ENCODE measurements around the gene C2CD4D. TPM values are rescaled to one million over a fixed set of nuclear protein-coding genes. Genes with fewer than 3 reads are reported as not detected.

The C2CD4D gene
- polyA plus RNA-seq, 1 donor from 2014 or later, result not detected

DNA sequence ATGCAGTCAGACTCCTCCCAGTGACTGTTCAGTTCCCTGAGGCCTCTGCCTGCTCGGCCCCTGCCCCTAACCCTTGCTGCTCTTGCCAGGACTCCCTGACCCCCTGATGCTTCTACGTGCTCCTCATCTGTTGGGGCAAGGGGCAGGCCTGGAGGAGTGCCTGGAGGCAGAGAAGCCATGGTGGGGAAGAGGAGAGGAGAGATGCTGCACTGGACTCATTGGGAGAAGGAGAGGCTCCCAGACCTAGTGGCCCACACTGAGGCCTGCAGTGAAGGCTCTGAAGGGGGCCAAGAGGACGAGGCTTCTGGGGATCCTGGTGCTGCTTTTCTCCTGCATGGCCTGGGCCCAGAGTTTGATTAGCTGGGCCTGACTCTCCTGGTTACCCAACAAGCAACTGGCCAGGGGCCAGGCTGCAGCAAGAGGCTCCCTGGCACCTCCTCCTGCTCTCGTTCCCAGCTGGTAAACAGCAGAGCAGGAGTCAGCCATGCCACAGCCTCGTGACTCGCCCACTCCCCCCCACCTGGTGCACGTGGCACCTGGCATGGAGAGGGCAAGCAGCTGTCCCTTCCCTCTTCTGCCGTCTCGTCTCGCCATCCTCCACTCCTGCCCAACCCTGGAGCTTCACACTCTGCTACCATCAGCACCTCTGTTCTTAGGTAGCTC lies 7.2 kb downstream of the C2CD4D start:
- no peaks in the 10 kb centered on the region for H4K20me1 ChIP-seq (ENCODE audit: insufficient read depth)

DNA sequence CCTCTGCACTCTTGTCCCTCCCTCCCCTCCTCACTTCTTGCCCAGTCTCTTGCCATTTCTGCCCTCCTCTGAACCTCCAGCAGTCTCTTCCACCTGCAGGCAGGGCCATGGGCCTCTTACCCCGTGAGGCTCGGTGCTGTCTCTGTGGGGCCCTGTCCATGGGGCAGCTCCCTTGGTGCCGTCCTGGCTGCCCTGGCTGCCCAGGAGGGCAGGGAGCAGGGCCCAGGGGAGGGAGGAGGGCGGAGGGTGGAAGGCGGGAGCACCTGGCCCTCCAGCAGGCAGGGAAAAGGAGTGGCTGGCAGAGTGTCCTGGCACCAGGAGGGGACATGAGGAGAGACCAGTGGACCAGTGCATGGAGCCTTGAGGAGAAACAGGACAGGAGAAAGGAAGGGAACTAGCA lies 8.0 kb downstream of the C2CD4D start, which contains the start of gene RORC:
TSS of gene RORC (minus strand) at position 198 of the 400 bp plus-strand sequence. CDS start at position 160, 38 bp downstream.
- TF ChIP-seq, protein P1, sequence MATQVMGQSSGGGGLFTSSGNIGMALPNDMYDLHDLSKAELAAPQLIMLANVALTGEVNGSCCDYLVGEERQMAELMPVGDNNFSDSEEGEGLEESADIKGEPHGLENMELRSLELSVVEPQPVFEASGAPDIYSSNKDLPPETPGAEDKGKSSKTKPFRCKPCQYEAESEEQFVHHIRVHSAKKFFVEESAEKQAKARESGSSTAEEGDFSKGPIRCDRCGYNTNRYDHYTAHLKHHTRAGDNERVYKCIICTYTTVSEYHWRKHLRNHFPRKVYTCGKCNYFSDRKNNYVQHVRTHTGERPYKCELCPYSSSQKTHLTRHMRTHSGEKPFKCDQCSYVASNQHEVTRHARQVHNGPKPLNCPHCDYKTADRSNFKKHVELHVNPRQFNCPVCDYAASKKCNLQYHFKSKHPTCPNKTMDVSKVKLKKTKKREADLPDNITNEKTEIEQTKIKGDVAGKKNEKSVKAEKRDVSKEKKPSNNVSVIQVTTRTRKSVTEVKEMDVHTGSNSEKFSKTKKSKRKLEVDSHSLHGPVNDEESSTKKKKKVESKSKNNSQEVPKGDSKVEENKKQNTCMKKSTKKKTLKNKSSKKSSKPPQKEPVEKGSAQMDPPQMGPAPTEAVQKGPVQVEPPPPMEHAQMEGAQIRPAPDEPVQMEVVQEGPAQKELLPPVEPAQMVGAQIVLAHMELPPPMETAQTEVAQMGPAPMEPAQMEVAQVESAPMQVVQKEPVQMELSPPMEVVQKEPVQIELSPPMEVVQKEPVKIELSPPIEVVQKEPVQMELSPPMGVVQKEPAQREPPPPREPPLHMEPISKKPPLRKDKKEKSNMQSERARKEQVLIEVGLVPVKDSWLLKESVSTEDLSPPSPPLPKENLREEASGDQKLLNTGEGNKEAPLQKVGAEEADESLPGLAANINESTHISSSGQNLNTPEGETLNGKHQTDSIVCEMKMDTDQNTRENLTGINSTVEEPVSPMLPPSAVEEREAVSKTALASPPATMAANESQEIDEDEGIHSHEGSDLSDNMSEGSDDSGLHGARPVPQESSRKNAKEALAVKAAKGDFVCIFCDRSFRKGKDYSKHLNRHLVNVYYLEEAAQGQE (IDR thresholded peaks at IDR 0.05; ENCODE audit: borderline replicate concordance), result no peak
- TF ChIP-seq MXI1 (conservative IDR thresholded peaks at IDR 0.05; ENCODE audit: poor library complexity, severe bottlenecking), result no peak
- TF ChIP-seq SMC3 (conservative IDR thresholded peaks at IDR 0.05; ENCODE audit: poor library complexity), result no peak
- TF ChIP-seq EP300 (conservative IDR thresholded peaks at IDR 0.05; ENCODE audit: poor library complexity, severe bottlenecking), result no peak
- TF ChIP-seq EZH2 (IDR thresholded peaks at IDR 0.05; ENCODE audit: borderline replicate concordance, insufficient read depth, low read length, poor library complexity, severe bottlenecking), result no peak
- no peak for TF ChIP-seq POLR2AphosphoS5 (IDR thresholded peaks at IDR 0.05)
- no peak for TF ChIP-seq RAD21 (conservative IDR thresholded peaks at IDR 0.05)
- TF ChIP-seq, protein P2, sequence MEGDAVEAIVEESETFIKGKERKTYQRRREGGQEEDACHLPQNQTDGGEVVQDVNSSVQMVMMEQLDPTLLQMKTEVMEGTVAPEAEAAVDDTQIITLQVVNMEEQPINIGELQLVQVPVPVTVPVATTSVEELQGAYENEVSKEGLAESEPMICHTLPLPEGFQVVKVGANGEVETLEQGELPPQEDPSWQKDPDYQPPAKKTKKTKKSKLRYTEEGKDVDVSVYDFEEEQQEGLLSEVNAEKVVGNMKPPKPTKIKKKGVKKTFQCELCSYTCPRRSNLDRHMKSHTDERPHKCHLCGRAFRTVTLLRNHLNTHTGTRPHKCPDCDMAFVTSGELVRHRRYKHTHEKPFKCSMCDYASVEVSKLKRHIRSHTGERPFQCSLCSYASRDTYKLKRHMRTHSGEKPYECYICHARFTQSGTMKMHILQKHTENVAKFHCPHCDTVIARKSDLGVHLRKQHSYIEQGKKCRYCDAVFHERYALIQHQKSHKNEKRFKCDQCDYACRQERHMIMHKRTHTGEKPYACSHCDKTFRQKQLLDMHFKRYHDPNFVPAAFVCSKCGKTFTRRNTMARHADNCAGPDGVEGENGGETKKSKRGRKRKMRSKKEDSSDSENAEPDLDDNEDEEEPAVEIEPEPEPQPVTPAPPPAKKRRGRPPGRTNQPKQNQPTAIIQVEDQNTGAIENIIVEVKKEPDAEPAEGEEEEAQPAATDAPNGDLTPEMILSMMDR (IDR thresholded peaks at IDR 0.05; ENCODE audit: poor library complexity, severe bottlenecking), result no peak
- TF ChIP-seq TAF1 (IDR thresholded peaks at IDR 0.05; ENCODE audit: low read depth), result no peak
- Histone ChIP-seq H3K36me3 (ENCODE audit: insufficient read depth, low read length) (no peaks in the 10 kb centered on the region), H3F3A (ENCODE audit: insufficient read depth, low read length, poor library complexity, severe bottlenecking) (no peaks in the 10 kb centered on the region), H3K9me2 (ENCODE audit: insufficient read depth, low read length) (no peaks in the 10 kb centered on the region), H4K20me1 (ENCODE audit: insufficient read depth) (no peaks in the 10 kb centered on the region), H3K4me2 (ENCODE audit: low read length) (no peak within 1 kb of the TSS), H3K9ac (ENCODE audit: low read length) (no peak within 1 kb of the TSS), H3K27me3 (ENCODE audit: insufficient read depth, low read depth, low read length) (peaks cover 10% of the 10 kb centered on the region), H3K79me2 (replicated peaks; ENCODE audit: insufficient read depth, low read length) (no peaks in the 10 kb centered on the region), H2AFZ (ENCODE audit: low read depth, low read length) (no peak within 1 kb of the TSS), H3K27ac (ENCODE audit: low read length) (no peak within 1 kb of the TSS), H3K4me3 (ENCODE audit: low read length) (no peak within 1 kb of the TSS), H3K9me3 (ENCODE audit: low read length) (no peaks in the 10 kb centered on the region)

More for the DNA sequence above, 7.2 kb downstream of the C2CD4D start:
- no peak overlapping the region for H3K4me3 ChIP-seq (ENCODE audit: low read length)
- no peaks in the 10 kb centered on the region for H3F3A ChIP-seq (ENCODE audit: insufficient read depth, low read length, poor library complexity, severe bottlenecking)
- no peak overlapping the region for H3K27ac ChIP-seq (ENCODE audit: low read length)
- H3K9ac ChIP-seq (ENCODE audit: low read length), result no peak overlapping the region
- H3K9me3 ChIP-seq (ENCODE audit: low read length), result no peaks in the 10 kb centered on the region
- H3K9me2 ChIP-seq (ENCODE audit: insufficient read depth, low read length), result no peaks in the 10 kb centered on the region
- no peak overlapping the region for H2AFZ ChIP-seq (ENCODE audit: low read depth, low read length)
- H3K79me2 ChIP-seq (replicated peaks; ENCODE audit: insufficient read depth, low read length), result no peaks in the 10 kb centered on the region
- no peaks in the 10 kb centered on the region for H3K36me3 ChIP-seq (ENCODE audit: insufficient read depth, low read length)
- TF ChIP-seq MXI1 (conservative IDR thresholded peaks at IDR 0.05; ENCODE audit: poor library complexity, severe bottlenecking) (no peak), EZH2 (IDR thresholded peaks at IDR 0.05; ENCODE audit: borderline replicate concordance, insufficient read depth, low read length, poor library complexity, severe bottlenecking) (no peak), TAF1 (IDR thresholded peaks at IDR 0.05; ENCODE audit: low read depth) (no peak), POLR2AphosphoS5 (IDR thresholded peaks at IDR 0.05) (no peak), EP300 (conservative IDR thresholded peaks at IDR 0.05; ENCODE audit: poor library complexity, severe bottlenecking) (no peak), SMC3 (conservative IDR thresholded peaks at IDR 0.05; ENCODE audit: poor library complexity) (no peak), RAD21 (conservative IDR thresholded peaks at IDR 0.05) (no peak)
- TF ChIP-seq, protein P2 (IDR thresholded peaks at IDR 0.05; ENCODE audit: poor library complexity, severe bottlenecking), result no peak
- TF ChIP-seq, protein P1 (IDR thresholded peaks at IDR 0.05; ENCODE audit: borderline replicate concordance), result no peak
- peaks cover 18% of the 10 kb centered on the region for H3K27me3 ChIP-seq (ENCODE audit: insufficient read depth, low read depth, low read length)
- H3K4me2 ChIP-seq (ENCODE audit: low read length), result no peak overlapping the region
